HCEC 1CT (cell line): ENCODE data around the gene ALG1.
A peak's percentile ranks its signal among the peaks of the same experiment; 100 is the strongest.
"Not testable (repeated sequence)": the region's sequence is repeated elsewhere in the genome, so short reads cannot be mapped to it uniquely, and the experiment has no call there.

ENCODE experiments used
- DNase-seq: peaks from one replicate; pipeline ENCODE4 v3.0.0-alpha.2; 2017

Gene ALG1

GRCh38 chr16:5075637-5076036, 4.0 kb downstream of the ALG1 start:
- no peak for DNase-seq

GRCh38 chr16:5077304-5077703, 5.7 kb downstream of the ALG1 start:
- no peak for DNase-seq

GRCh38 chr16:5078626-5079025, 7.0 kb downstream of the ALG1 start:
- no peak for DNase-seq

- not testable (repeated sequence) for DNase-seq
Observed at GRCh38 chr16:5080461-5080860, 8.8 kb downstream of the ALG1 start.

- DNase-seq: not testable (repeated sequence)
Observed at GRCh38 chr16:5080996-5081395, 9.4 kb downstream of the ALG1 start.

GRCh38 chr16:5083646-5084045, 12.0 kb downstream of the ALG1 start:
- not testable (repeated sequence) for DNase-seq

- DNase-seq: not testable (repeated sequence)
Observed at GRCh38 chr16:5084099-5084731, 12.6 kb downstream of the ALG1 start.

GRCh38 chr16:5084802-5085201, 13.2 kb downstream of the ALG1 start:
- DNase-seq: peak; percentile 19

- DNase-seq: not testable (repeated sequence)
Observed at GRCh38 chr16:5085716-5086115, 14.1 kb downstream of the ALG1 start.

- DNase-seq: not testable (repeated sequence)
Observed at GRCh38 chr16:5088086-5088790, 16.6 kb downstream of the ALG1 start.

- not testable (repeated sequence) for DNase-seq
Observed at GRCh38 chr16:5088936-5089335, 17.3 kb downstream of the ALG1 start.

GRCh38 chr16:5089911-5090555, 18.4 kb downstream of the ALG1 start:
- not testable (repeated sequence) for DNase-seq

- not testable (repeated sequence) for DNase-seq
Observed at GRCh38 chr16:5090592-5090991, 18.9 kb downstream of the ALG1 start.

- not testable (repeated sequence) for DNase-seq
Observed at GRCh38 chr16:5093081-5093480, 21.4 kb downstream of the ALG1 start.

GRCh38 chr16:5093746-5094145, 22.1 kb downstream of the ALG1 start:
- not testable (repeated sequence) for DNase-seq

- not testable (repeated sequence) for DNase-seq
Observed at GRCh38 chr16:5095145-5095830, 23.6 kb downstream of the ALG1 start.

- peak; percentile 7 for DNase-seq
Observed at GRCh38 chr16:5096437-5097060, 24.9 kb downstream of the ALG1 start.

- not testable (repeated sequence) for DNase-seq
Observed at GRCh38 chr16:5097061-5097469, 25.4 kb downstream of the ALG1 start.

GRCh38 chr16:5097470-5098220, 26.0 kb downstream of the ALG1 start, which contains the start of gene EEF2KMT:
EEF2KMT (minus strand) TSS chr16:5097795; CDS start chr16:5097739, 56 bp downstream.
- peak; percentile 99 for DNase-seq

GRCh38 chr16:5098221-5099159, 26.8 kb downstream of the ALG1 start:
- peak; percentile 31 for DNase-seq

- not testable (repeated sequence) for DNase-seq
Observed at GRCh38 chr16:5099174-5099573, 27.5 kb downstream of the ALG1 start.
